Measurements from ENCODE around the gene ZSWIM7.

DNA sequence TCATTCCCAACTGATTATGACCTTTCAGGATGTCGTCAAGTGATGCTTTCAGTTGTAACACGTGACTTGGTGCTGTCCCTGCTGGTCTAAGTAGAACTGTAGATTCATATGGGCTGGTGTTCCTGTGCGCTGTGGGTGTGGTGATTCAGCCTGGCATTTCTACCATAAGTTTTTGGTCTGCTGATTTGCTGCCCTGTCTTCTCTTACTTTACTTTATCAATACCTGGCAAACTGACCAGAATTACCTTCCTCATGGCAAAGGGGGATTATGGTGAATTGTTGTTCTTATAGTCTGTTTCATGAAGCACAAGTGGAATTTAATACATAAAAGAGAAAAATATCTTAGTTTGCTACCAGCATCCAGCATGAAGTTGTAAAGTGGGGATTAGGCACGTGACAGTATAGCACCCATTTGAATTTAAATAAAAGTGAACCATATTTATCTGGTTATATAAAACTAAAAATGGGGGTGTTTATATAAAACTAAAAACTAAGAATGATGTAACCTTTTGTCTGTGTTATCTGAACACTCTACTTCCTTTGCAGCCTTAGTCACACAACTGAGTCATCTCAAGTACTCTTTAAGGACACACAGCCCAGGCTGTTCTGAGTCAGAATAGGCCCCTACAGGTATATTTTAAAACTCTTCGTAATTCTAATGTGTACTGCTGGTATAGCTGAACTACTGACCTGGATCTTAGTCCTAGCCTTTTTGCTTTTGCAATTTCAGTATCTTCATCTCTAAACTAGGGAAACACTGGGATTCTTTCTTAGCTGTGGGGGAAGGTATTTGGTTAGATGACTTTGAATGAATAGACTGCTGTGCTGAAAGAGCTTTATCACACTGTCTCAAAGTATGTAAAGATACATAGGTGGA, 28.4 kb upstream of the ZSWIM7 start:
- TF ChIP-seq, protein P1, sequence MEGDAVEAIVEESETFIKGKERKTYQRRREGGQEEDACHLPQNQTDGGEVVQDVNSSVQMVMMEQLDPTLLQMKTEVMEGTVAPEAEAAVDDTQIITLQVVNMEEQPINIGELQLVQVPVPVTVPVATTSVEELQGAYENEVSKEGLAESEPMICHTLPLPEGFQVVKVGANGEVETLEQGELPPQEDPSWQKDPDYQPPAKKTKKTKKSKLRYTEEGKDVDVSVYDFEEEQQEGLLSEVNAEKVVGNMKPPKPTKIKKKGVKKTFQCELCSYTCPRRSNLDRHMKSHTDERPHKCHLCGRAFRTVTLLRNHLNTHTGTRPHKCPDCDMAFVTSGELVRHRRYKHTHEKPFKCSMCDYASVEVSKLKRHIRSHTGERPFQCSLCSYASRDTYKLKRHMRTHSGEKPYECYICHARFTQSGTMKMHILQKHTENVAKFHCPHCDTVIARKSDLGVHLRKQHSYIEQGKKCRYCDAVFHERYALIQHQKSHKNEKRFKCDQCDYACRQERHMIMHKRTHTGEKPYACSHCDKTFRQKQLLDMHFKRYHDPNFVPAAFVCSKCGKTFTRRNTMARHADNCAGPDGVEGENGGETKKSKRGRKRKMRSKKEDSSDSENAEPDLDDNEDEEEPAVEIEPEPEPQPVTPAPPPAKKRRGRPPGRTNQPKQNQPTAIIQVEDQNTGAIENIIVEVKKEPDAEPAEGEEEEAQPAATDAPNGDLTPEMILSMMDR (conservative IDR thresholded peaks at IDR 0.05; ENCODE audit: low read depth, low read length), result no peak
- TF ChIP-seq EZH2 (IDR thresholded peaks at IDR 0.05; ENCODE audit: borderline replicate concordance, low read depth, low read length, poor library complexity, severe bottlenecking), result no peak

Measured in A673 (cell line).